Gastroesophageal sphincter (tissue), 4 donors: ENCODE measurements around the gene FLOT2. TPM values are rescaled to one million over a fixed set of nuclear protein-coding genes. Genes with fewer than 3 reads are reported as not detected.
"Not testable (repeated sequence)": the region's sequence is repeated elsewhere in the genome, so short reads cannot be mapped to it uniquely, and the experiment has no call there.

Experiments
- ATAC-seq: fragments of 150-250 bp; one replicate; pipeline ENCODE4 v1.9.1; 2016; ENCODE audit warnings: mild to moderate bottlenecking, moderate library complexity
- H3K27ac ChIP-seq, 4 donors: fragments of 200-600 bp; sonication (generic) in 3 of 4; 1 replicate in 3 of 4; 2 replicates in 1 of 4; pipeline ENCODE4 v1.5.1; 2016 to 2019
- H3K27me3 ChIP-seq: fragments of 200-600 bp; sonication (generic); one replicate; pipeline ENCODE4 v1.5.1; 2019
- H3K36me3 ChIP-seq, 2 donors: fragments of 200-600 bp; sonication (generic); one replicate each; pipeline ENCODE4 v1.5.1; 2019; ENCODE audit warnings: control low read depth in 1 of 2
- H3K4me1 ChIP-seq, 3 donors: fragments of 200-600 bp; sonication (generic); 1 replicate in 2 of 3; 2 replicates in 1 of 3; pipeline ENCODE4 v1.5.1; 2016 to 2019; ENCODE audit warnings: control low read depth in 2 of 3
- H3K4me3 ChIP-seq, 2 donors: fragments of 200-600 bp; sonication (generic); one replicate each; pipeline ENCODE4 v1.5.1; 2019; ENCODE audit warnings: mild to moderate bottlenecking in 1 of 2, moderate library complexity in 1 of 2
- H3K9me3 ChIP-seq, 3 donors: fragments of 200-600 bp; sonication (generic); one replicate each; pipeline ENCODE4 v1.5.1; 2017 to 2019; ENCODE audit warnings: control low read depth in 2 of 3
- CTCF ChIP-seq, 4 experiments: fragments of 200-600 bp in 2 of 4; fragments of 450-650 bp in 2 of 4; sonication (generic) in 1 of 4; IDR thresholded peaks; one replicate each; pipeline ENCODE4 v1.5.1; 2017 to 2019; ENCODE audit warnings: antibody characterized with exemption in 4 of 4, mild to moderate bottlenecking in 2 of 4, moderate library complexity in 2 of 4
- EP300 ChIP-seq: sonication (generic); formaldehyde crosslinking; IDR thresholded peaks from one replicate; pipeline ENCODE4 v1.6.1; 2017; ENCODE audit warnings: antibody characterized with exemption, mild to moderate bottlenecking
- POLR2A ChIP-seq, 2 donors: fragments of 450-650 bp; IDR thresholded peaks; one replicate each; pipeline ENCODE4 v1.6.1; 2017; ENCODE audit warnings: antibody characterized with exemption in 2 of 2, mild to moderate bottlenecking in 2 of 2, moderate library complexity in 1 of 2
- POLR2AphosphoS5 ChIP-seq: sonication (generic); formaldehyde crosslinking; IDR thresholded peaks from one replicate; pipeline ENCODE4 v1.6.1; 2017; ENCODE audit warnings: antibody characterized with exemption
- WGBS, 2 donors: methylation state at CpG; one replicate each; pipeline ENCODE4 v1.1.5; 2018; ENCODE audit warnings: low coverage in 1 of 2; 5-methylcytosine and 5-hydroxymethylcytosine counted together
- total RNA-seq, 4 donors: library from RNA; depleted of rRNA; stranded (reverse); fragments of >200 nt; gene quantifications; one replicate each; pipeline ENCODE4 v1.1.0, GENCODE V29; 2016

The FLOT2 gene
- total RNA-seq, 4 donors from 2014 or later, result 71.6 to 107 (median 91.2) TPM

- WGBS, 2 donors, result 48 to 63% methylated on average over 5 of the region's 5 CpGs
- TF ChIP-seq EP300 (no peak), POLR2AphosphoS5 (peak; percentile 12), CTCF (IDR thresholded peaks at IDR 0.05) (no peak), POLR2A (IDR thresholded peaks at IDR 0.05) (no peak)
- Histone ChIP-seq H3K36me3 (no peaks in the 10 kb centered on the region), H3K4me3 (no peak overlapping the region), H3K27me3 (no peaks in the 10 kb centered on the region), H3K9me3 (no peaks in the 10 kb centered on the region), H3K27ac (peak overlapping the region in 2 of 4 donors; percentile 3 to 6), H3K4me1 (peaks cover 21 to 91% (median 52%) of the 10 kb centered on the region in 3 donors)
- ATAC-seq, result peak; percentile 57
These were observed 39.7 kb upstream of the FLOT2 start for GRCh38 chr17:28937044-28937729.

GRCh38 chr17:28935744-28936460, 38.4 kb upstream of the FLOT2 start:
- no peak for ATAC-seq
- peaks cover 21 to 89% (median 51%) of the 10 kb centered on the region in 3 donors for H3K4me1 ChIP-seq
- 80 to 83% methylated on average over 3 to 8 of the region's 8 CpGs for WGBS, 2 donors
- H3K9me3 ChIP-seq, result no peaks in the 10 kb centered on the region
- TF ChIP-seq CTCF (IDR thresholded peaks at IDR 0.05) (no peak), POLR2AphosphoS5 (no peak), POLR2A (IDR thresholded peaks at IDR 0.05) (no peak), EP300 (no peak)
- no peak overlapping the region for H3K4me3 ChIP-seq
- H3K27me3 ChIP-seq, result no peaks in the 10 kb centered on the region
- no peak overlapping the region for H3K27ac ChIP-seq
- no peaks in the 10 kb centered on the region for H3K36me3 ChIP-seq

GRCh38 chr17:28934508-28934907, 37.0 kb upstream of the FLOT2 start:
- not testable (repeated sequence) for H3K27me3 ChIP-seq, ATAC-seq, H3K9me3 ChIP-seq, H3K27ac ChIP-seq, H3K4me3 ChIP-seq, H3K36me3 ChIP-seq
- WGBS, 2 donors, result 100% methylated on average over 6 of the region's 8 CpGs; no CpG with 5 or more reads in 1 of the 2 donors
- H3K4me1 ChIP-seq, result peaks cover 13 to 86% (median 37%) of the 10 kb centered on the region in 3 donors

- WGBS, 2 donors, result 97% methylated on average over 2 of the region's 2 CpGs; no CpG with 5 or more reads in 1 of the 2 donors
- no peak for ATAC-seq
- H3K4me1 ChIP-seq, result peaks cover 0 to 55% (median 0%) of the 10 kb centered on the region in 3 donors
These were observed 32.3 kb upstream of the FLOT2 start for GRCh38 chr17:28929787-28930186.

GRCh38 chr17:28928061-28928460, 30.5 kb upstream of the FLOT2 start:
- peaks cover 0 to 45% of the 10 kb centered on the region in 2 donors for H3K36me3 ChIP-seq
- H3K4me1 ChIP-seq, result peaks cover 0 to 46% (median 0%) of the 10 kb centered on the region in 3 donors
- TF ChIP-seq CTCF (IDR thresholded peaks at IDR 0.05), result no peak
- TF ChIP-seq EP300, result no peak
- no peak for TF ChIP-seq POLR2AphosphoS5
- TF ChIP-seq POLR2A (IDR thresholded peaks at IDR 0.05), result no peak
- H3K4me3 ChIP-seq, result no peak overlapping the region
- ATAC-seq, result no peak
- no peaks in the 10 kb centered on the region for H3K9me3 ChIP-seq
- WGBS, 2 donors, result 80 to 95% methylated on average over 1 to 2 of the region's 2 CpGs
- H3K27me3 ChIP-seq, result no peaks in the 10 kb centered on the region
- no peak overlapping the region for H3K27ac ChIP-seq

More at GRCh38 chr17:28929787-28930186, 32.3 kb upstream of the FLOT2 start:
- TF ChIP-seq EP300 (no peak), CTCF (IDR thresholded peaks at IDR 0.05) (no peak)
- H3K36me3 ChIP-seq, result peaks cover 0 to 29% of the 10 kb centered on the region in 2 donors
- no peak overlapping the region for H3K27ac ChIP-seq
- no peaks in the 10 kb centered on the region for H3K27me3 ChIP-seq
- H3K4me3 ChIP-seq, result no peak overlapping the region
- H3K9me3 ChIP-seq, result no peaks in the 10 kb centered on the region
